ENCODE measurements around the gene PLEKHA1. TPM values are rescaled to one million over a fixed set of nuclear protein-coding genes. Genes with fewer than 3 reads are reported as not detected.

PLEKHA1 gene
- total RNA-seq, 1 donor from 2014 or later = 40.2 TPM

- no peak for DNase-seq
Observed at GRCh38 chr10:122481296-122482056, 107.0 kb downstream of the PLEKHA1 start.

Small RNA genes lying within 50 kb of the gene (small RNA-seq; reads per million reads assigned to genes)
- gene MIR3941 (ENCODE audit: low replicate concordance) (not detected), gene RNU6-728P (ENCODE audit: low replicate concordance) (not detected)

Other genes starting within 250 kb of the PLEKHA1 start
- gene BTBD16, start 103.4 kb upstream of the PLEKHA1 start, total RNA-seq = 1.3 TPM
- gene ARMS2, start 79.9 kb downstream of the PLEKHA1 start, total RNA-seq = not detected
- gene HTRA1, start 86.8 kb downstream of the PLEKHA1 start, total RNA-seq = 185 TPM
- 0.10 TPM for gene DMBT1, start 186.0 kb downstream of the PLEKHA1 start, total RNA-seq